Stimulated activated CD8-positive, alpha-beta memory T cell treated with anti-CD3 and anti-CD28 coated beads, Interleukin-4, amount 100 ng/mL, for 48 hours (primary cell): ENCODE results near the gene MLIP.

Experiments
- DNase-seq: peaks from one replicate; pipeline ENCODE4 v3.0.0-alpha.2; 2020

MLIP gene

GRCh38 chr6:54289426-54289825 is 178.2 kb downstream of the MLIP start:
- no peak for DNase-seq

GRCh38 chr6:54291146-54291545 is 179.9 kb downstream of the MLIP start:
- DNase-seq: no peak

DNA sequence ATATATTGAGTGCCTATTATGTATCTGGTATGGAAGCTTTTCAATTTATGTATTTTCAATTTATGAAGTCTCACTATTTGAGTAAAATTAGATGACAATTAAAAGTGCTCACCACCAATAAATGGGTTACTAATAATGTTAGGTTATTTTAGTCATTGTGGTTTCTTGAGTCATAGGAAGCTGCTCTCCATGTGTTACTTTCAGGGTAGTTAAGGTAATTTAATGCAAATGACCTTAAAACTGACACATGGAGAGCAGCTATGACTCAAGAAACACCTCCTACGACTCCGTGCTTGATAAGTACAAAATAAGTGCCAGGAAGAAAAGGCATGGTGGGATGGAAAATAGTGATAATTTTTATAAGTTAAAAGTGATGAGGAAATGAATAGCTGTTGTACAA is 180.5 kb downstream of the MLIP start:
- no peak for DNase-seq

DNA sequence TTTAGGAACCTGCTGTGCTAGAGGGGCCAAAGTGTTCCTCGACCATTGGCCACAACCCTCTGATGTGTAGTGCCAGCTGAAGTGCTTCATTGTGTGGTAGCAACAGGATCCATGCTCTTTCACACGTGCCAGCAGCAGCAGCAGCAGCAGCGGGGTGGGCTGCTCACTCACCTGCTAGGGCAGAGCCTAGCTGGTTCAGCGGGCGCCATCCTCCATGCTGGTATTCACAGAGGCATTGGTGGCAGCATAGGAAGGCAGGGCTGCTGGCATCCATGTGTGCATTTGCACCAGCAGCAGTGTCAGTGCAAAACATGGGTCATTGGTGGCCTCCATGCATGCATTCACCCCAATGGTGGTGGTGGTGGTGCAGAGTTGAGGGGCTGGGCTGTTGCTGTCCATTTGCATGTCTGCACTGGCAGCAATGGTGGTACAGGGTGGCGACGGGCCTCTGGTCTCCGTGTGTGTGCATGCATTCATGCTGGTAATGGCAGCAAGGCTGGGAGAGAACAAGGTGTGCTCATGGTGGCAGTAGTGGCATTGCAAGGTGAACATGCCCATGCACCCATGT is 183.8 kb downstream of the MLIP start:
- DNase-seq: no peak

GRCh38 chr6:54299542-54300269 is 188.5 kb downstream of the MLIP start:
- no peak for DNase-seq

- DNase-seq: no peak
These were observed 190.5 kb downstream of the MLIP start for GRCh38 chr6:54301770-54302169.

GRCh38 chr6:54307439-54307910 is 196.2 kb downstream of the MLIP start:
- no peak for DNase-seq

GRCh38 chr6:54308289-54308985 is 197.2 kb downstream of the MLIP start, which contains the start of gene TINAG:
Gene TINAG (plus strand): TSS chr6:54308441. CDS start chr6:54308551, 110 bp downstream.
- no peak for DNase-seq

DNA sequence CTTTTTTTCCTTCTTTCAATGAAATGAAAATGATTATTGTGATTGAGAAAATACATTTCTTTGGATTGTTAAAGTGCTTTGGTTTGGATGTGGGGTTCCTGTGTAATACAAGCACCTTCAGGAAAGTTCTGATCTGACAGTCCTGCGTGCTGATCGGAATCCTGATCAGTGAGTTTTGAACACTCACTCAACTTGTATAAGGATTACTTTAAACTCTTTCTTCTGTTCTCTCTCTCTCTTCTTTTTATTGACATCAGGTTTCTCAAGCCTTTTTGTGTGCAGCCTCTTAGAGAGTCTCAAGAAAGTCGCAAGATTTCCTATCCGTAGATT is 197.7 kb downstream of the MLIP start:
- DNase-seq: no peak

DNA sequence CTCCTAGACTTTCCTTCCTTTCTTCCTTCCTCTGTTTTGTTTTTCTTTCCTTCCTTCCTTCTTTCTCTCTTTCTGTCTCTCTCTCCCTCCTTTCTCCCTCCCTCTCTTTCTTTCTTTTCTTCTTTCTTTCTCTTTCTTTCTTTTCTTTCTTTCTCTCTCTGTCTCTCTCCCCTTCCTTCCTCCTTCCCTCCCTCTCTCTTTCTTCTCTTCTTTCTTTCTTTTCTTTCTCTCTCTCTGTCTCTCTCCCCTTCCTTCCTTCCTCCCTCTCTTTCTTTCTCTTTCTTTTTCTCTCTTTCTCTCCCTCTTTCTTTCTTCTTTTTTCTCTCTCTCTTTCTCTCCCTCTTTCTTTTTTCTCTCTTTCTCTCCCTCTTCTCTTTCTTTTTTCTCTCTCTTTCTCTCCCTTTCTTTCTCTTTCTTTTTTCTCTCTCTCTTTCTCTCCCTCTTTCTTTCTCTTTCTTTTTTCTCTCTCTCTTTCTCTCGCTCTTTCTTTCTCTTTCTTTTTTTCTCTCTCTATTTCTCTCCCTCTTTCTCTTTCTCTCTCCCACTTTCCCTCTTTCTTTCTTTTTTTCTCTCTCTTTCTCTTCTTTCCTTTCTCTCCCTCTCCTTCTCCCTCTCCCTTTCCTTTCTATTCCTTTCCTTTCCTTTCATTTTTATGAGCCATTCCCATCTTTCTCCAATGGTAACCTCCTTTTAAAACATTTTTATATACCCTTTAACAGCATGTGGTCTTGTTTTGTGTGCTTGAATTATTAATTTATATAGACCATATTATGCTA is 199.3 kb downstream of the MLIP start:
- no peak for DNase-seq

DNA sequence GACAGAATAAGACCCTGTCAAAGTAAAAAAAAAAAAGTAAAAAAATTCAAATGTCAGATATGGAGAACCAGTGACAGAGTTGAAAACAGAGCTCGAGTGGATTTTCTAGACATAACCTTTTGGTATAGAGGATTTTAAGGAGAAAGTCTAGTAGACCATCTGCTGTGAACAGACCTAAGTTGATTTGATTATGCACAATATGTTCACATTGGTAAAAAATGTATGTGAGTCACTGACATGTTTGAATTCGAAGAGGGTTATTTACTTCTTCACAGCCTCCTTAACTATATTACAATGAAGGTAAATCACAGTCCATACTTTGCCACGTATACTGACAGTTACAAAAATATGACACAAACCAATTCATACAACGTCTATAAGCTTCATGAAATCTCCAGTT is 204.4 kb downstream of the MLIP start:
- DNase-seq: no peak
